GM21447 (cell line): Measurements from ENCODE around the gene ERV3-1.
"Not testable (repeated sequence)": the region's sequence is repeated elsewhere in the genome, so short reads cannot be mapped to it uniquely, and the experiment has no call there.

Source experiments
- ATAC-seq: cut with Tn5 transposase; IDR thresholded peaks from one replicate; pipeline ENCODE4 v1.9.1; 2021; ENCODE audit not compliant: unreplicated experiment

ERV3-1 gene

DNA sequence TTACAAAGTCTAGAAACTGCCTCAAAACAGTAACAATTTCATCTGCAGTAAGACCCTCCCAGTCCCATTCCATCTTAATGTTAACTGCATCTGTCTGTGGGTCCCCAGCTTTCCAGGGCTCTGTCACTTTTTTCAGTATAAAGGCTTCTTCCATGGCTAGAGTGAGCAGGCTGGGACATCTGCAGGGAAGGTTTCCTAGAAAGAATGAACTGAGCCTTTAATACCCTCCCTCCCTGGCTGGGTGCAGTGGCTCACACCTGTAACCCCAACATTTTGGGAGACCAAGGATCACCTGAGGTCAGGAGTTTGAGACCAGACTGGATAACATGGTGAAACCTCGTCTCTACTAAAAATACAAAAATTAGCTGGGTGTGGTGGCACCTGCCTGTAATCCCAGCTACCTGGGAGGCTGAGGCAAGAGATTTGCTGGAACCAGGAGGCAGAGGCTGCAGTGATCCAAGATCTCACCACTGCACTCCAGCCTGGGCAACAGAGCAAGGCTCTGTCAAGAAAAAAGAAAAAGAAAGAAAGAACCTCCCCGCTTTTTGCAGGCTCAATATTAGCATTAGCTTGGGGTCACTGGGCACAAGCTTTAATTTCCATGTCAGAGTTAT, 3.4 kb downstream of the ERV3-1 start:
- no peak for ATAC-seq

DNA sequence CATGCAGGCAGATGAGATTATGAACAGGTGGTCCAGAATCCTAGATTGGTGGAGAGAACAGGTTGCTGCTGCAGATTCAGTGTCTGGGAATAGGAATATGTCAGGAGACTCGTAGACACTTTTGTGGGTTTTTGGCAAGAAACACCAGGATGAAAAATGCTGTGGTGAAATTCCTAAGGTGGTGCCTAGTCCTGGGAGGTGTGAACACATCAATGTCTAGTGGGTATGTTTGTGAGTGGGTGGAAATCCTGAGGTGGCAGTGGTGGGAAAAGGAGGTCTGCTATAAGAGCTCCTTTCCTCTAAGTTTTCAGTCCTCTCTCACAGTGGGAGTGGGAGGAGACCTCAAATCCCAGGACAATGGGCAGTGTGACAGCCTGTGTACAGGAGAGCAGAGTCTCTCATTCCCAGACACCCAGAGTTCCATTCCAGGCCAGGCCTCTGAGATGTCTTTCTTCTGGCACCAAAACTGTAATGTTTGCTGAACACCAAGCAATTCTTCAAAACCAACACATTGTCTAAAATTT, 5.1 kb downstream of the ERV3-1 start:
- ATAC-seq, result no peak

DNA sequence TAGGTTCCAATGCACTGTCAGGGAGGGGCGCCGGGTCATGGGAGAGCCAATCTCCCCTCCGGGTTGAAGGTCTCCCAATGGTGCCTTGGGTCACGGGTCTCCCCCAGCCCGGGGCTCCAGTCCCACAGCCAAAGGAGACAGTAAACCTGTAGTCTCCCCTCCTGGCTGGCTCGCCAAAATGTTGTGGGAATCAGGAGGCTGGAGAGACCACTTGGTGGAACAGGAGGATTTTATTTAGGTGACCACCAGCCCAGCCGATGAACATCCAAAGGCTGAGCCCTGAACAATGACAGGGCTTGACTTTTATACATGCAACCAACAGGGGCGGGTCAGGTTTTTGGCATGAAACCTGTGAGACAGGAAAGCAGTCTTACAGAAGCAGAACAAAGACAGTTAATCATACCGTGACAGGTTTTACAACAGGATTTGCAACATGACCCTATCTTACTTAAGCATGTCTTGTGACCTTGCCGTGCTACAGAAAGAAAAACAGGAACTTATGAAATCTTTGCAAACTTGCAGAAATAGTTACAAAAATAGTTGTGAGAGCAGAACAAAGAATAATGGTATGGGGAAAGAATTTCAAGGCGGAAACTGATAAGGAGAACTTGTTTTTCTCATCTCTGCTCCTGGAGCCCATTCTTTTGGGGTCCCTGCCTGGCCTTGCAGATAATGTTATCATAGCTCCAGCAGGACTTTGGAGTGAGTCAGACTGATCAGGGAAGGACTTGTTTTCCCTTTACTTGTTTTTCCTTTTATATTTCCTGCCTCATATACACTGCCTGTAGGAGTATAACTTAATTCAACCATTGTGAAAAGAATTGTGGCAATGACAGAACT, 7.1 kb downstream of the ERV3-1 start:
- ATAC-seq, result no peak

DNA sequence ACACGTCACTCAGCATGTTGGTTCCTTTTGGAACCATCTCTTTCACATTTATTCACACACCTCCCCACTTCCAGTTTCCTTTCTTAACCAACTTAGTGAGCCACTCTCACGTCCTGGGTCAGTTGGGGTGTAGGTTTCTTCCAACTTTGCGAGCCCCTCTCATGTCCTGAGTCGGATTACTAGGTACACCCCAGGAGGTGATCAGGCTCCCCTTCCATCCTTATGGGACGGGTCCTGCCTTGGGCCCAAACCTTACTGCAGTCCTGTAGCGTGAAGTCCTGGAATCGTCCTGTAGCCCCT, 7.7 kb downstream of the ERV3-1 start:
- no peak for ATAC-seq

DNA sequence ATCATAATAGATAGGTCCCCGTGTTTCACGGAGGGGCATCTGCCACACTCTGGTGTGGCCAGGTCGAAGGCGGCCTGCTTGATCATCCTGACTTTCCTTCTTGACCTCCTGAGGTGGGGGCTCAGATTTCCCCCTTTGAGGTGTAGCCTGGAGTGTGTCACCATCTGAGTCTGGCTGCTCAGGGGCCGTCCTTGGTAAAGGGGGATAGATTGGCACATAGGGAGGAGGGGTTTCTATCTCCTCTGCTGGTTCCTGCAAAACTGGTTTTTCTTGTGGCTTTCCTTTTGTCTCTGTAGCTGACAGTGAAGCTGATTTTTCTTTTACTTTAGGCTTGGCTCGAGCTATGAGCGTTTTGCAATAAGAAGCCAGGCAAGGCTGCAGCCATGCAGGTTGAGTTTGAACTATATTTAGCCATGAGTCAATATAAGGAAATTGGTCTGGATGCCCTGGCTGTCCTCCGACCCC, 8.5 kb downstream of the ERV3-1 start:
- ATAC-seq, result no peak

DNA sequence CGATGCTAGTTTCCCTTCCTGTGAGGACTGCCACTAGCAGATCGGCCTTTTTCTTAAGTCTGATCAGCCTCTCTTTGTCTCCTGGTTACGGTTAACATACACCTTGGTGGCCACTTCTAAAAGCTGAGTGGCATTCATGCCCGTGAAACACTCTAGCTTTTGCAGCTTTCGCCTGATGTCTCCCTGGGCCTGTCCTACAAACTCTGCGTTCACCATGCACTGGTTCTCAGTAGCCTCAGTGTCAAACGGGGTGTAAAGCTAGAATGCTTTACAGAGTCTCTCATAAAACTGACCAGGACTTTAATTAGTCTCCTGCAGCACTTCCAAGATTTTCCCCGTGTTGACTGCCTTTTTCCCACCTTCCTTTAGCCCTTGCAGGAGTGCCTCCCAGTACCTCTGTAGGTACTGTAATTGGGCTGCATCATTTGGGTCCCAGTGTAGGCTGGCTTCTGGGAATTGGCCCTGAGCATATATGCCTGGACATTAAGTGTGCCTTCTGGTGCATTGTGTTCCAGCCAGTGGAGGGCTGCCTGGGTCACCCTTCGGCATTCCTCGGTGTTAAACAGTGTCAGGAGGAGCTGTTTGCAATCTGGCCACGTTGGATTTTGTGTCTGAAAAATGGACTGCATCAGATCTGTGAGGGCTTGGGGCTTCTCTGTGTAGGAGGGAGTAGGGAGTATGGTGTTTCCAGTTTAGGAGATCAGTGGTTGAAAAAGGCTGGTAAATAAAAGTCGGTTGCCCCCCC, 9.2 kb downstream of the ERV3-1 start:
- no peak for ATAC-seq

DNA sequence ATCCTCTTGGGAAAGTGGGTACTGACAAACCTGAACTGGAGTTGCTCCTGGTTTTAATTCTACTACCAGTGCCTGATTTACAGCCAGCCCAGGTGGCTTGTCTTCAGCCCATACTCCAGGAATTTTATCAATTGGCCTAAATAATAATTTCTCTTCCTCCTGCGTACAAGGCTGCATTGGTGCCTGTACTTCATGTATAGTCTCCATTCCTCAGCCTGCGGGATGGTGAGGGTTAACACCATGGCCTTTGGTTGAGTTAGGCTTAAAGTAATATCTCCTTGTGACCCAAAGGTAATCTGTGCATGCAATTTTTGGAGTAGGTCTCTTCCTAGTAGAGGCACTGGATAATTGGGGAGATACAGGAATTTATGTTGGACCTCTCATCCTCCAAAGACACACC, 10.2 kb downstream of the ERV3-1 start:
- no peak for ATAC-seq

DNA sequence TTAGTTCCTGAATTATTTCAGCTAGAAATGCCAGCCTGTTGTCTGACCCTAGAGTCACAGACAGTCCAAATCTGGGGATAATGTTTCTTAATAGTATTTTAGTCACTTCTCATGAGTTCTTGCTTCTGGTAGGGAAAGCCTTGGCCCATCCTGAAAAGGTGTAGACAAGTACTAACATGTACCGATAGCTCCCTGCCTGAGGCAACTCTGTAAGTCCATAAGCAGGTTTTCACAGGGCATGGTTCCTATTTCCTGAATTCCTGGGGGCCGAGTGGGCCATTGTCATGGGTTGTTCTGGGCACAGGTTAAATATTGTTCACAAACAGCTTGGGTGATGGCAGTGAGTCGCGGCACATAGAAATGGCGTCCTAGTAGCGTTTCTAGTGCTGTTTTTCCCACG, 12.6 kb downstream of the ERV3-1 start:
- ATAC-seq, result no peak

DNA sequence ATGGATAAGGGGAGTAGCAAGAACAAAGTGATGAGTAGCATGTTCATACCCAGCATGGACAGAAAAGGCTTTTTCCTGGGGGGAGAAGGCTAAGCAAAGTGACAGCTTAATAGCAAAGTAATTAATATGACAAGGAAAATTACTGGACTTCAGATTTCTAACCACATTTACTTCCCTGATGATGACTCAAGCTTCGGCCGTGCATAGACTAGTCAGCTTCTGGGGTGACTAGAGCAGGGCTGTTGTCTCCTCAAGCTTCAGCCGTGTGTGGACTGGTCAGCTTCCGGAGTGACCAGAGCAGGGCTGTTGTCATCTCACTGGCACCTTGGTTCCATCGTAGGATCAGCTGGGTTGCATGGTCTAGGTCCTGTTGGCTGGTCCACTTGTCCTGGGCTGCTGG, 13.5 kb downstream of the ERV3-1 start:
- no peak for ATAC-seq

DNA sequence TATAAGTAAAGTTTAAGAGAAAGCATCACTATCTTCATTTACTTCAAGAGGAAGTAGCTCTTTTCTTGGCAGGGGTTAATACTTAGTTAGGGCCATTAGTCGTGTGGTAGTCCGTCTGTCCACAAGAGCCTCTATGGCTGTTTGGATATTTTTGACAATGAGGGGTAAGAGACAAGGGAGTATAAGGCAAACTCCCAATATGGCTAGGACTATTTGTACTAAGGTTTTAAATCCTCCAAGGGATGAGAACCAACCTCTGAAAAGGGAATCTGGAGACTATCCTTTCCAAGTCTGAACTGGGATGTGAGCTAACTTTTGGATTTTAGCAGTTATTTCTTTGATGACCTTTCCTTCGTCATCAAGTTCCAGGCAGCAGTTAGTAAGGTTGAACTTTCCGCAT, 15.6 kb downstream of the ERV3-1 start, which contains the start of gene ZNF117:
Gene ZNF117 (minus strand): TSS at position 101 of the 400 bp plus-strand sequence.
- no peak for ATAC-seq

DNA sequence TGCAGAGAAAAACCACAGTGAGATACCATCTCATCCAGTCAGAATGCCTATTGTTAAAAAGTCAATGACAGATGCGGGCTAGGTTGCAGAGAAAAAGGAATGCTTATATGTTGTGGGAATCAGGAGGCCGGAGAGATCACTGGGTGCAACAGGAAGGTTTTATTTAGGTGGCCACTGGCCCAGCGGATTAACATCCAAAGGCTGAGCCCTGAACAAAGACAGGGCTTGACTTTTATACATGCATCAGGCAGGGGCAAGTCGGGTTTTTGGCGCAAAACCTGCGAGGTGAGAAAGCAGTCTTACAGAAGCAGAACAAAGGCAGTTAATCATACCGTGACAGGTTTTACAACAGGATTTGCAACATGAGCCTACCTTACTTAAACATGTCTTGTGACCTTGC, 16.3 kb downstream of the ERV3-1 start:
- no peak for ATAC-seq

DNA sequence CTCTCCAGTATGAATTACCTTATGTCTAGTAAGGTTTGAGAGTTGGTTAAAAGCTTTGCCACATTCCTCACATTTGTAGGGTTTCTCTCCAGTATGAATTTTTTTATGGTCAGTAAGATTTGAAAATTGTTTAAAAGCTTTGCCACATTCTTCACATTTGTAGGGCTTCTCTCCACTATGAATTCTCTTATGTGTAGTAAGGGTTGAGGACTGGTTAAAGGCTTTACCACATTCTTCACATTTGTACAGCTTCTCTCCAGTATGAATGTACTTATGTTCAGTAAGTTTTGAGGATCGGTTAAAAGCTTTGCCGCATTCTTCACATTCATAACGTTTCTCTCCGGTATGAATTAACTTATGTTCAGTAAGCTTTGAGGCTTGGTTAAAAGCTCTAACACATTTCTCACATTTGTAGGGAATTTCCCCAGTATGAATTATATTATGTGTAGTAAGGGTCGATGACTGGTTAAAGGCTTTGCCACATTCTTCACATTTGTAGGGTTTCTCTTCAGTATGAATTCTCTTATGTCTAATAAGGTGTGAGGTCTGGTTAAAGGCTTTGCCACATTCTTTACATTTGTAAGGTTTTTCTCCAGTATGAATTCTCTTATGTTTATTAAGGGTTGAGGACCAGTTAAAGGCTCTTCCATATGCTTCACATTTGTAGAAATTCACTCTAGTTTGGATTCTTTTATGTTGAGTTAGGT, 27.8 kb downstream of the ERV3-1 start:
- no peak for ATAC-seq

DNA sequence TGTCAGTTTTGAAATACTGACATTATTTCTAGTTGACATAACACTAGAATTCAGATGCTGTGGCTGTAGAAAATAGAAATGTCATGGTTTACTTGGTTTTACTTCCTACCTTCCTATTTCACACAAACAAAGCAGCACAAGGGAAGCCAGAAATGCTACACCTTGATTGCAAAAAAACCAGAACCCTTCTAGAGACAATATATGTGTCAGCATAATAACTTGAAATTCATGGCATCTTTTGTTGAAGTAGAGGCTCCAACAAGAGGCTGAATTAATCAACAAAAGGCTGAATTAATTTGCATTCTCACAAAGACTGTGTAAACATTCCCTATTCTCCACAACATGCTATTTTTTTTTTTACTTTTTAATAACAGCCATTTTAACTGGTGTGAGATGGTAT, 40.9 kb downstream of the ERV3-1 start:
- no peak for ATAC-seq

DNA sequence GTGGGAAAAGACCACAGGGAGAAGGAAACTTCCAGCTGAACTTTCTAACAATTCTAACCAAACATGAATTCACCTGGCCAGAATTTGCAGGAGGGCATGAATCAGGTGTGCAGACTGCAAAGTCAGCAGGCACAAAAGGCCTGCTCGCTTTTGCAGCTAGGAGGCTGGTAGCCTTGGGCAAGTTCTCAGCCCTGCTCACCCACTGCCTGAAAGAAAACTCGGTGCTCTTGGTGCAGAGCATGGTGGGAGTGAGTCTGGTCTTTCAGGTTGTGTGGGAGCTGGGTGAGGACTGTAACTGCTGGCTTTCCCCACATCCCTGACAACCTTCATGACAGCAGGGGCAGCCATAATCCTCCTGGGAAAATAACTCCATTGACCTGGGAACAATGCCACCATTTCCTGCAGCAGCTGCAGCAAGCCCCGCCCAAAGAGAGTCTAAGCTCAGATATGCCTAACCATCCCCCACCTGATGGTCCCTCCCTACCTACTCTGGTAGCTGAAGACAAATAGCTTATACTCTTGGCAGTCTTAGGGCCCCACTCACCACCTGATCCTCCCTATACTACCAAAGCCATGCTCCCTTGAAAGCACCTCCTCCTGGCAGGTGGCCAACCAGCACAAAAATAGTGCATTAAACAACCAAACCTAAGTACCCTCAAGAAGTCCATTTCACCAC, 47.3 kb downstream of the ERV3-1 start:
- no peak for ATAC-seq

DNA sequence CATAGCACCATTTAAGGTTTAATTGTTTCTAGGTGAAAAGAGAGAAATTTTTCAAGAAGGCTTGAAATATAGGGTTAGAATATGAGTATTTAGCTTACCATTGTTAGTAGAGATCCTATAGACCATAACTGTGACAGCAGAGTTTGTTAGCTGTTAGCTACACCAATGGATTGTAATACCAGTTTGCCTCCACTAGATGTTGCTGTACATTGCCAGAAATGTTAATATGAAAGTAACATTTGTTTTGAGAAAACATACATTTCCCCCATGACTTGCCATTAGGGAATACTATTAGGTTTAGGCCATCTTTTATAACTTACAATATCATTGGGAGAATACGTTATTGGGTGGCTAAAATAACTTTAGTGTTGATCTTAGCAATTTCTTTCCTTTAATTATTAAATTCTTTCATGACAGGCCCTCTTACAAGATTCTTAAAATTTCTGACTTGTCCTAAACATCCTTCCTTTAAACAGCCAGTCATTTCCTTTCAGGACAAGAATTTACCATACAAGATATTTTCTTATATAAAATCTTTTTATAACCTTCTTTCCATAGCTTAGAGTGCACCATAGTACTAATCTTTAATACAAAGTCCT, 55.1 kb downstream of the ERV3-1 start:
- ATAC-seq, result no peak

DNA sequence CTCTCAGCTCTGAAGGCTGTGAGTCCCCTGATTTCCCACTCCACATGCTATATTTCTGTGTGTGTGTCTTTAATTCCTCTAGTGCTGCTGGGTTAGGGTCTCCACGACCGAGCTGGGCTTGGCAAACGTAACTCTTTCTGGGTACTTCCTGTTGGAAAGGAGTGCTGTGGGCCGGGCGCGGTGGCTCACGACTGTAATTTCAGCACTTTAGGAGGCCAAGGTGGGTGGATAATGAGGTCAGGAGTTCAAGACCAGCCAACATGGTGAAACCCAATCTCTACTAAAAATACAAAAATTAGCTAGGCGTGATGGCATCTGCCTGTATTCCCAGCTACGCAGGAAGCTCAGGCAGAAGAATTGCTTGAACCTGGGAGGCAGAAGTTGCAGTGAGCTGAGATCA, 55.8 kb downstream of the ERV3-1 start:
- not testable (repeated sequence) for ATAC-seq

DNA sequence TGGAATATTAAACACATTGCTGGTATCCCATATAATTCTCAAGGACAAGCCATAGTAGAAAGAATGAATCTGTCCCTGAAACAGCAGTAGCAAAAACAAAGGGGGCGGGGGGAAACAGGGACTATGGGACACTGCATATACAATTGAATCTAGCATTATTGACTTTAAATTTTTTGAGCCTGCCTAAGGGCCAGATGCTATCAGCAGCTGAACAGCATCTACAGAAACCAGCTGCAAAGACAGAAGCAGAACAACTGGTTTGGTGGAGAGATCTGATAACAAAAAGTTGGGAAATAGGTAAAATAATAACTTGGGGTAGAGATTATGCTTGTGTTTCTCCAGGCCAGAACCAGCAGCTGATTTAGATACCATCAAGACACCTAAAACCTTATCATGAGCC, 57.7 kb downstream of the ERV3-1 start:
- ATAC-seq, result not testable (repeated sequence)

DNA sequence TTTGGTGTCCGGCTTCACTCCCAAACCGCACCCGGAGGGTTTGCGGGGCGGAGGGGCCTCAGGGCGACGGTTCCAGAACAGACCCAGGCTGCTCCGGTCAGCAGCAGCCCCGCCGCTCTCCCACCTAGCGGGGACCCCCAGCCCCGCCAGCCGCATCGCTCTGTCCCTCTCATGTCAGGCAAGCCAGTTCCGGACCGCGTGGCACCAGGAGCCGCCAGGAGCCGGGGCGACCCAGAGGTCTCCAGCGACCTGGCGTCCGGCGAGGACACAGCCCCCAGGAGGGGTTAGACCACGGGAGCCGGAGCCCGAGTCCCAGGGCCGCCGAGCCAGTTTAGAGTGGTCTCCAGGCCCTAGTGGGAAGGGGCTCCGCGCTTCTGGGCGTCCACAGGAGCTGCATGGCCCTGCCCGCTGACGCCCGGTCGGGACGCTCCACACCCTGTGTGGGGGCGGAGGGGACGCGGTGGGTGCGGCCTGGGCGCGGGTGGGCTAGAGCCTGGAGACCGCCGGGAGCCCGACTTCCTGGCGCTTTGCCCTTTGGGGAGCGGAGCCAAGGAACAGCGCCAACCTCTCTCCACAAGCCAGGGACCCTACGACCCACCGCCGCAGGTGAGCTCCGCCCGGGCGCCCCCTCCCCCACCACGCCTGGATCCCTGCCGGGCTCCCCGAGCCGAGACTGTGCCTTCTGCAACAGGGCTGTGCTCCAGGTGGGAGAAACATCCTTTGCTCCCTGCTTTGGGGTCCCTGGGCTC, 59.1 kb downstream of the ERV3-1 start:
- ATAC-seq, result no peak

DNA sequence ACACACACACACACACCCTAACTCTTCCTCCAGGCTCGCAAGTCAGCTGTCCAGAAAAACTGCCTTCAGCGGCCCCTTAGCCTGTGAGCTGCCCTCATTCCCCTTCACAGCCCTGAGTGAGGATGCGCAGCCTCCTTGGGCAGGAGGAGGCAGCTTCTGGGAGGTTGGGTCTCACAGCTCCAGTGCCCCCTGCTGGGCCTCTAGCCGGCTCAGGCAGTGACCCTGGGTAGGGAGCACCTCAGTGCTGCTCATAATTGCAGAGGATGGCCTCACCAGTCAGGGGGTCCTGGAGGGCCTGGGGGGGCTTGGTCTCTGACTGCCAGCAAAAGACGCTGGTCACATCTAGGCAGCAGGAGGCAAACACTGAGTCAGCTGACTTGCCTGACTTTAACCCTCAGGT, 59.7 kb downstream of the ERV3-1 start:
- ATAC-seq, result no peak
